Bone marrow (tissue), 2 donors: ENCODE measurements around the gene RNASE4.
"Not testable (repeated sequence)": the region's sequence is repeated elsewhere in the genome, so short reads cannot be mapped to it uniquely, and the experiment has no call there.

Experiments used
- DNase-seq, 2 donors: peaks; one replicate each; lab custom pipeline; 2025; lab: John Stamatoyannopoulos, UW

RNASE4 gene, protein sequence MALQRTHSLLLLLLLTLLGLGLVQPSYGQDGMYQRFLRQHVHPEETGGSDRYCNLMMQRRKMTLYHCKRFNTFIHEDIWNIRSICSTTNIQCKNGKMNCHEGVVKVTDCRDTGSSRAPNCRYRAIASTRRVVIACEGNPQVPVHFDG

DNA sequence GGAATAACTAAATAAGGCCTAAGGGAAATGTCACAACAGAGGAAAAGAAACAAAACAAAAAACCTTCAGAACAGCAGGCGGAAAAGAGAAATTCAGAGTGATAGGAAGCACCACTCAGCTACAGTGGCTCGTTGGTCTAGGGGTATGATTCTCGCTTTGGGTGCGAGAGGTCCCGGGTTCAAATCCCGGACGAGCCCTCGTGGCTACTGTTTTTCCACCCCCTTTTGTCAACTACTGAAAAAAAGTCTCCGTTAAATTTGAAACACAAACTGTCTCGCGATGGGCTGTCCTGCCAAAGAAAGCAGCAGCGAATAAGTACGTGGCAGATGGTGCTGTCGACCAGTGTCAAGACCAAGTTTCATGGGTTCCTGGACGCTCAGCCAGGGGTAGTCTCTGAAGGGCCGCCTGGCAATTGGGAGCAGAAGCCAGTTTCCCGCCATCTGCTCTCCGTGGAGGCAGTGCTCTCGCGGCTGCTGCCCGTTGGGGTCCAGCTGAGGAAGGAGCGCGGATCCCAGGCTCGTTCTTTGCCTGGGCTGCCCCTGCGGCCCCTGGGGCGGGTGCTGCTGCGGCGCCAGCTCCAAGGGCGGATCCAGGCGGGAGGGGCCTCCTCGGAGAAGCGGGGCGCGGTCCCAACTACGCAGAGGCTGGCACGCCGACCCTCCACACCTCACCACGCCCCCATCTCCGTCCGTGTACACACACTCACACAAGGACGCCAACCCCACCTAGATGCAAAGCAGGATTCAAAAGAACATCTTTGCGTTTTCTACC, at the start of gene RNASE4:
RNASE4 (plus strand) TSS at position 670 of the 771 bp plus-strand sequence. CDS start 14,812 bp downstream, outside the sequence.
- DNase-seq = peak; percentile 66 to 87

DNA sequence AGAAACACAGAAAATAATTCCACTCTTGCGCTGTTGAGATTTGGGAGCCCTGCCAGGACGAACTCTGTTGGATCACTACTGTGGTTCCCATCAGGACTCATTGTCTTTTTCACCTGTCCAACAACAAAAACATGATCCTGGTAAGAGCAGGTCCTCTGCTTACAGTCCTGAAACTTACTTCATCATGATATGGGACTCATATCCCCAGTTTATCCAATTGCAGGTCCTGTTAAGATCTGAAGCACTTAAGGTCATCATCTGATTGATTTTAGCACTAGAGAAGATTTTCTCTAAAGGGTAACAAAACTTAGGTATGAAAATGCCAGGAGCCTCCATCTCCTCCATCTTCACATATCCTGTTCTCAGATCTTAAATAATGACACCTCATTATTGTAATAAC, 42.8 kb upstream of the RNASE4 start, which contains the start of gene OR6S1:
OR6S1 (minus strand) TSS at position 101 of the 400 bp plus-strand sequence; CDS start at position 101, 0 bp downstream.
- no peak for DNase-seq

DNA sequence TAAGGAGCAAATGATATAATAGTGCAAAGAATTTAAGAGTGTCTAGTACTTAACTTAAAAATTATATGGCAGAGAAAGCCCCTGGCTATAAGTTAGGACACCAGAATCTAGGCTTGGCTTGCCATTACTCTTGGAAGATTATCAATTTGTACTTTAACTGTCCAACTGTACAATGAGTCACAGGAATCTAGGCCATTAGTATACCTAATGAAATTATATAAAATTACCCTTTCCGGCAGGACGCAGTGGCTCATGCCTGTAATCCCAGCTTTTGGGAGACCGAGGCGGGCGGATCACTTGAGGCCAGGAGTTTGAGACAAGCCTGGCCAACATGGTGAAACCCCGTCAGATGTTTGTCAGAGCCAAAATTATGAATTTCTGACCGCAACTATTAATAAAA, 42.2 kb upstream of the RNASE4 start:
- no peak for DNase-seq

DNA sequence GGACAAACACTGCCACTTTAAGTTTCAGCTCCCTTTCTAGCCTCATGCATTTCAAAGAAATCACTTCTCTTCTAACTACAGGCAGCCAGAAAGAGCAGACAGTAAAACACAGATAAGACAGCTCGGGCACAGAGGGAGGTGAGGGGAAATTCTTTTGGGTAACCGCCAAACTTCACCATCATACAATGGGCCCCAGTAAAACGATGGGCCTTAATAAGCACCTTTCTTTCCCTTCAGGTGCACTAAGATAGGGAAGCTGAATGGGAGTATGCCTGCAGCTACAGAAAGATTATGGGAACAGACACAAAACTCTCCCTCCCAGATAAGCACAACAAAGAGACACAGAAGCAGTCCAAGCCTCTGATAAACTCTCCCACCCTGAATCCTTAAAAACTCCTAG, 41.6 kb upstream of the RNASE4 start:
- DNase-seq = not testable (repeated sequence)

DNA sequence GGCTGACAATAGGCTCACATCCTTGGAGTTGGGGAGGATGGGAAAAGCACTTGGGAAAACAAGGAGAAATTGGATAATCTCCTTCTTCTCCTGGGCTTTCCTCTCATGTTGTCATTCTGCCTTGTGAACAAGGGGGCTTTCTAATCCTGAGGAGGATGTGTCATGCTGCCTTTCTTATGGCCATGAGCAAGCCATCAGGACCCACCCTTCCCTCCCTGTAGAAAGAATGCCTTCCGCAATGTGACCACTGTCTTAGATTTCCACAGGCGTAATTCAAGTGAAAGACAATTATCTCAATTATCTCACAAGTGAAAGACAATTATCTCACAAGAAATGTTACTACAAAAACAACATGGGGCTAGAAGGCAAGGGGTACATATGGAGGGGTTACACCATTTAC, 39.8 kb upstream of the RNASE4 start:
- DNase-seq = no peak

DNA sequence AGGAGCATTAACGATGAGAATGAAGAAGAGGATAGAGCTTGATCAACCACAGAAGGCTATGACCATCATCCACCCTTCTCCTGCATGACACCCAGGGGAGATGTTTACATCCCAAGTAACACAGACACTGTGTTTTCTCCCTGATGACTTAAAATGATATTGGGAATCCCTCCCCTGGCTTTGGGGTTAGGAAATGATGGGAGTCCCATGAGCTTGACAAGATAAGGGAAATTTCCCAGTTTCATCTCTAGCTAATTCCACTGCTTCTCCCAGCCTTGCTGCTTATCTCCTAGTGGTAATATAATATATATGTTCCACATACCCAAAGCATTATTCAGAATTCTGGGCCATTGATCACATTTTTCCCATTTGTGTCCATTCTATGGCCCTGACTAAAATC, 38.9 kb upstream of the RNASE4 start:
- no peak for DNase-seq

DNA sequence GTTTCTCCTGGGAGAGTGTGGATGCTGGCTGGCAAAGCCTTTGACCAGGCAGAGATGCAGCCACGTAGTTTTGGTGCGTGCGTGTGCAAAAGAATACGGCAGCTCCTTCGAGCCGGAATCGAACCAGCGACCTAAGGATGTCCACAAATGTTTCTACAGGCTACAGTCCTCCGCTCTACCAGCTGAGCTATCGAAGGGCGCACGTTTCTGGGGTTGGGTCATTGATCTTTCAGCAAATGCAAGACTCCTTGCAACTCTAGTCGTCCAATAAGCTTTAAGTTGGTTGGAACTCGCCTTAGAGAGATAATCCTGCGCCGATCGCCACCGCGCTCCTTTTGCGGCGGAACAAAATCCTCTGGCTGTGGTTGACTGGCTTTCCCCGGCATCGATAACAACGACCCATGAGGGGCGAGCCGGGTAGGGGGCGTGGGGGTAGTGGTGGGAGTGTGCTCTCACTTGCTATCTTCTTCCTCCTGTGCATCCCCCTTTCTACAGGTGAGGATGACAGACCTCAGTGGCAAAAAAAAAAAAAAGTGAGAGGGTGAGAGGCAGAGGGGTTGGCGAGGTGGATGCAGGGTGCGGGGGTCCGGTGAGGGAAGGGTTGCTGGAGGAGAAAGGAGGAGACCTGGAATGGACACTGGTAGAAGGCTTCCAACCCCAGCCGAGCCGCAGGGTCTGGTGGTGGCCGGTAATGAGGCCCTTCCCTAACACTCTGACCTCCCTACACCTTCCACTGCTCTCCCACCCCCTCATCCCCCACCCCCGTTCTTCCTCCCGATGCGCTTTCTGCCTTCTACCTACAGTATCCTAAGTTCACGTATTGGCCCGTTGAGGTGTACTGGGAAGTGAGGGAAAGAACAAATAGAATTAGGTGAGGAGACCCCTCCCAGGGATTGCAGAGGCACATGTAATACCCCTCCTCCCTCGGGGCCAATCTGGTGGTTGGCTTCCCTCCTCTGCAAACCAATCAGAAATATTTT, 31.1 kb upstream of the RNASE4 start:
- DNase-seq = no peak

DNA sequence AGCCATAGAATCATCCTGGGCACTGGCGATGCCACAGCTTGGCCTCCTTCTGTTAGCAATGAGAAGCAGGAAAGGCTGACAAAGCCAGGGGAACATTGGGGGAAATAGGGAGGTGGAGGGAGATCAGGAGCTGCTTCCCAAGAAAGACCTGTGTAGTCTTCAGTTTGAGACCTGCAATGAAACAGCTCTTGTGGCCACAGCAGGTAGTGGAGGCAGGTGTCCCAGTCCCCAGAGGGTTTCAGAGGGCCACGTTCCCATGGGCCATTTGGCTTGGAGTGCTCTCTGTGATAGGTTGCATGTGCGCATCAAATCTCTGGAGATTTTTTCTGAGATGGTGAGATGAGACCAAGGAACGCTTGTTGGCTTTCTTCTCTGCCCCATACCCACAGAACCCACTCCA, 28.5 kb upstream of the RNASE4 start:
- no peak for DNase-seq

DNA sequence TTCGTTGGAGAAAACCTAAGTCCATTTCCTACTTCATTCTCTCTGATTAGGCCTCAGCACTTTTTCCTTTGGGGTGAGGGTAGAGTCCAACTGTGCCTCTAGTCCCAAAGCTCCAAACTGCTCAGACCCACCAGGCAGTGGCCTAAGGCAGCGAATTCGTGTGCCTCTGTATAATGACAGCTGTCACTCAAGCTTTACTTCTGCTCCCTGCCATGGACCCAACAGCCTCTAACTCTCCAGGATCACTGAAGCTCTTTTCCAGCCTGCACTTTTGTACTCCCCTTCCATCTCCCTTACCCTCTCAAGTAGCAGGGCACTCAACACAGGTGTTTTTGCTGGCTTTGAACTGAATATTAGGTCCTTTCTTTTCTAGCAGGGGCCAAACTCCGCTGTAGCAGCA, 28.1 kb upstream of the RNASE4 start:
- no peak for DNase-seq

DNA sequence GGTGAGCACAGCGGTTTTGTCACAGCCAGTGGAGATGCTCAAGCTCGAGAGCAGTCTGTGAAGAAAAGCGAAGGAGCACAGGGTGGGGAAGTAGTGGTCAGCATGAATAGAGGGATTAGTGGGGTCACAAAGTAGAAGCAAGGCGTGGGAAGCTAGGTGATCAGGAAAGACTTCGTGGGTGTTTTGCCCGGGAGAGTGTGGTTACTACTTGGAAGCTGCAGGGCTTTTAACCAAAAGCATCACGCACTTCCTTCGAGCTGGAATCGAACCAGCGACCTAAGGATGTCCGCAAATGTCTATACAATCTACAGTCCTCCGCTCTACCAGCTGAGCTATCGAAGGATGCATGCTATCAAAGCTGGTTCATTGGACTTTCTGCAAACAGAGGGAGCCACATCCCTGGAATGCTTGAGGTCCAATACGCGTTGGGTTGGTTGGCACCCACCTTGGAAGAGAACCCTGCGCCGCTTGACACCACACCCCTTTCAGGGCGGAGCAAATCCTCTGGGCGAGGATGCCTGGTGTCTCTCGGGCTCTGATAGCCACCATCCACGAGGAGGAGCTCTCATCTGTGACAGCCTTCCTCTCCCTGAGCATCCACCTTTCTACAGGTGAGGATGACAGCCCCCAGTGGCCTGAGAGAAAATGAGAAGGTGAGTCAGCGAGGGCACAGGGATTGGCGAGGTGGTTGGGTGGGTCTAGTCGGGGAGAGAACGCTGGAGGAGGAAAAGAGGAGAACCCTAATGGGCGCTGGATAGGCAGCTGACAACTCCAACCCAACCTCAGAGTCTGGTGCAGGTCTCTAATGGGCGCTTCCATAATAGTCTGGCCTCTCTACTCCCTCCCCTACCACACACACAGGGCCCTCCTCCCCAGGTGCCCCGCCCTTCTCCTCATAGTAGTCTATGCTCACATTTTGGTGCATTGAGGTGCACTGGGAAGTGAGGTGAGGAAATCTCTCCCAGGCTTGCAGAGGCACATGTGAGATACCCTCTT, 26.8 kb upstream of the RNASE4 start:
- no peak for DNase-seq

DNA sequence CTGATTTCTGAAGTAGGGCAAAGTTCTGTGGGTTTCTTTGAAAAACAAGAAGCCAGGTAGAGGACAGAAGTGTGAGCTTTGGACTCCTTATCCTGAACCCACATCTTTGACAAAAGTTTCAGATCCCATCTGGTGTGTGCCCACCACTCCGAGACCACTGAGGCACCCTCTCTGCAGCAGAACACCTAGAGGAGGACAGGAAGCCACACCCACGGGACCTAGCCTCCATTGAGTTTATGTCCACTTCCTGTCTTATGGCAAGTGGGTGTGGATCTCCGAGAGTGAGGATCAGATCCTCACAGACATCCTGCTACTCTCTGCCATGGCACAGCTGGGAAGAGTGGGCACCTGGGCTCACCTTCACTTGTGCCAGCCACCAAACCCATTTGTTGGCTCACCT, 26.1 kb upstream of the RNASE4 start:
- no peak for DNase-seq

DNA sequence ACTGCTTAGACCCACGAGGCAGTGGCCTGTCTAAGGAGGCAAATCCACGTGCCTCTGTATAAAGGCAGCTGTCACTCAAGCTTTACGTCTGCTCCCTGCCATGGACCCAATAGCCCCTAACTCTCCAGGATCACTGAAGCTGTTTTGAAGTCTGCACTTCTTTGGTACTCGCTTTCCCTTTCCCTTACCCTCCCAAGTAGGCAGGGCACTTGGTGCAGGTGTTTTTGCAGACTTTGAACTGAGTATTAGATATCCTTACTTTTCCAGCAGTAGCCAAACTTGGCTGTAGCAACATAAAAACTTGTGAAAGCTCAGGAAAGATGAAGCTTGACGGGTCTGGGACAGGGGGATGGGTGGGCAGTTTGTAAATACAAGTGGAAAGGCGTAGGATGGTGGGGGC, 25.0 kb upstream of the RNASE4 start:
- no peak for DNase-seq

DNA sequence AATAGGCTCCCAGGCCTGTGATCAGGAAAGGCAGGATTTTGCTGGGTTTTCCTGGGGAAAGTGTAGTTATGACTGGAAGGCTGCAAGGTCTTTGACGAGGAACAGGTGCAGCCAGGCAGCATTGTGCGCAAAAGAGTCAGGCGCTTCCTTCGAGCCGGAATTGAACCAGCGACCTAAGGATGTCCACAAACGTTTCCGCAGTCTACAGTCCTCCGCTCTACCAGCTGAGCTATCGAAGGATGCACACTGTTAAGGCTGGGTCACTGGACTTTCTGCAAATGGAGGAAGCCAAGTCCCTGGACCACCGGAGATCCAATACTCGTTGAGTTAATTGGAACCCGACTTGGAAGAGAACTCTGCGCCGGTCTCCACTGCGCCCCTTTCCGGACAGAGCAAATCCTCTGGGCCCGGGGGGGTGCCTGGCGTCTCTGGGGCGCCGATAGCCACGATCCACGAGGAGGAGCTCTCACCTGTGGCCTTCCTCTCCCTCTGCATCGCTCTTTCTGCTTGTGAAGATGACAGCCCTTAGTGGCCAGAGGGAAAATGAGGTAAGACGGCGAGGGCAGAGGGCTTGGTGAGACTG, 24.5 kb upstream of the RNASE4 start:
- no peak for DNase-seq

DNA sequence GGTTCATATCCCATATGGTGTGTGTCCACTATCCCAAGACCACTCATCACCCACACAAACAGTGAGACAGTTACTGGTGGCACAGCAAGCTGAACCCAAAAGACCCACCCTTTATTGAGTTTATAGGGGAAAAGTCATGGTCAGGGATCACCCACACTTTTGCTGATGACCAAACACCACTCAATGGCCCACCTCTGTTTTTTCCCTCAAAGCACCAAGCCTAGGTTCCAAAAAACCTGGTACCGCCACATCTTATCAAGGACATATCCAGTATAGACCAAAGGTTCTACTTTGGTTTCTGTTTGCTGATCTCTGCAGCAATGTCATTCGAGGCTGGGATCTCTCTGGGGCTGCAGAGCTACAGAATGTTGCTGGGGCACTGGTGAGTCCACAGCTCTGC, 23.2 kb upstream of the RNASE4 start:
- no peak for DNase-seq

DNA sequence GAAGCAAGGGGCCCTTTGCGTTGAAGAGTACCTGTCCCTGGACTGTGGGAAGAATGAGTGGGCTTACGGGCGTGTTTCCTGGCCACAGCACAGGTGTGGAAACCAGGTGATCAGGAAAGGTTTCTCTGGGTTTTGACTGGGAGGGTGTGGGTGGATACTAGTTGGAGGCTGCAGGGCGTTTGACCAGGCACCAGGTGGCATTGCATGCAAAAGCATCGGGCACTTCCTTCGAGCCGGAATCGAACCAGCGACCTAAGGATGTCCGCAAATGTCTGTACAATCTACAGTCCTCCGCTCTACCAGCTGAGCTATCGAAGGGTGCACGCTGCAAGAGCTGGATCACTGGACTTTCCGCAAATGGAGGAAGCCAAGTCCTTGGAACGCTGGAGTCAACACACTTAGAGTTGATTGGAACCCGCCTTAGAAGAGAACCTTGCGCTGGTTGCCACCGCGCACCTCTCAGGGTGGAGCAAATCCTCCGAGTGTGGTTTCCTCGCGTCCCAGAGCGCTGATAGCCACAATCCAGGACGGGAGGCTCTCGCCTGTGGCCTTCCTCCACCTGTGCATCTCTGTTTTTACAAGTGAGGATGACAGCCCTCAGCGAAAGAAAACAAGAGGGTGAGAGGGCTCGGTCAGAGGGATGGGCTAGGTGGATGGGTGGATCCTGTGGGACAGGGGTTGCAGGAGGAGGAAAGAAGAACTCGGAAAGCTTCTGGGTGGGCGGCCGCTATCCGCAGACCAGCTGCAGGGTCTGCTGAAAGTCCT, 21.2 kb upstream of the RNASE4 start:
- peak; percentile 45 to 48 for DNase-seq

DNA sequence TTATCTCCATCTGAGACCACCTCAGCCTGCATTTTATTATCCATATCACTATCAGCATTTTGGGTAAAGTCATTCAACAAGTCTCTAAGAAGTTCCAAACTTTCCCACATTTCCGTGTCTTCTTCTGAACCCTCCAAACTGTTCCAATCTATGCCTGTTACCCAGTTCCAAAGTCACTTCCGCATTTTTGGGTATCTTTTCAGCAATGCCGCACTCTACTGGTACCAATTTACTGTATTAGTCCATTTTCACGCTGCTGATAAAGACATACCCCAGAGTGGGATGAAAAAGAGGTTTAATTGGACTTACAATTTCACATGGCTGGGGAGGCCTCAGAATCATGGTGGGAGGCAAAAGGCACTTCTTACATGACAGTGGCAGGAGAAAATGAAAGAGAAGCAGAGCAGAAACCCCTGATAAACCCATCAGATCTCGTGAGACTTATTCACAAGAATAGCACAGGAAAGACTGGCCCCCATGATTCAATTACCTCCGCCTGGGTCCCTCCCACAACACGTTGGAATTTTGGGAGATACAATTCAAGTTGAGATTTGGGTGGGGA, 17.9 kb upstream of the RNASE4 start:
- not testable (repeated sequence) for DNase-seq

DNA sequence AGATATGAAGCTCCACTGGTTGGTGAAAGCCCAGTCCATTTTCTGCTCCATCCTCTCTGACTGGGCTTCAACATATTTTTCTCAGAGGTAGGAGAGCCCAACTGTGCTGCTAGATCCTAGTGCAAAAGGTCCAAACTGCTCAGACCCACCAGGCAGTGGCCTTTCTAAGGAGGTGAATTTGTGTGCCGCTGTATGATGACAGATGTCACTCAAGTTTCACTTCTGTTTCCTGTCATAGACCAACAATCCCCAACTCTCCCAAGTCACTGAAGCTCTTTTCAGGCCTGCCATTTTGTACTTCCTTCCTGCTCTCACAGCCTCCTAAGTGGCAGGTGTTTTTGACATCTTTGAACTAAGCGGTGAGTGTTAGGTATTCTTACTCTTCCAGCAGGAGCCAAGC, 16.4 kb upstream of the RNASE4 start:
- no peak for DNase-seq

DNA sequence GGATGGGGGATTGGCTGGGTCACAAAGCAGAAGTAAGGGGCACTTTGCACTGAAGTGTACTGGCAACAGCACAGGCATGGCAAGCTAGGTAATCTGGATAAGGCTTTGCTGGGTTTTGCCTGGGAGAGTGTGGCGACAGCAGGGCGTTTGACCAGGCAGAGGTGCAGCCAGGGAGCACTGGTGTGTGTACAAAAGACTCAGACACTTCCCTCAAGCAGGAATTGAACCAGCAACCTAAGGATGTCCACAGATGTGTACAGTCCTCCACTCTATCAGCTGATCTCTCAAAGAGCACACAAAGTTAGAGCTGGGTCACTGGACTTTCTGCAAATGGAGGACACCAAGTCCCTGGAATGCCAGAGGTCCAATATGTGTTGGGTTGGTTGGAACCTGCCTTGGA, 15.4 kb upstream of the RNASE4 start:
- DNase-seq = no peak

DNA sequence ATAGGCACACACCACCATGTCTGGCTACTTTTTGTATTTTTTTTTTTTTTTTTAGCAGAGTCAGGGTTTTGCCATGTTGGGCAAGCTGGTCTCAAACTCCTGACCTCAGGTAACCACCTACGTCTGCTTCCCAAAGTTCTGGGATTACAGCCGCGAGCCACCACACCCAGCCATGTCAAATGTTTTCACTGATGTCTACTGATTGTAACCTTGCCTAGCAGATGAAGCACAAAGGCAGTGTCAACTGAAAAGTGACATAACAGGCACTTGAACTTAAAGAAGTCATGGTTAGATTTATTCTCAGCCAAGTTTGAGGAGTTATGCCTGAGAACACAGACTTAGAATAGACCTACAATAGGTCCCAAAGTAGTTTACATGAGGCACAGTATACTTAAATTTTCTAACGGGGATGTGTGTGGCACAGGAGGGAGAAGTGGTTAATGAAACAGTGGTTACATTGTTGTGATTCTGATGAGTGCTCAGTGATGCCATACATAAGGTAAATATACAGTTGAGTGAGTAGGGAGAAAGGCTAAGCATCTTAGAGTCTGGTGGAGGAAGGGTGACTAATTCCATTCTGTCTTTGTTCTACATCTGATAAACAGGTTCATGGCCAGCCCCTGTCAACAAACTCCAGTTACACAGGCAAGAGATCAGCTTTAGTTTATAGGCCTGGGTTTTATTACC, 12.6 kb upstream of the RNASE4 start:
- DNase-seq = no peak
